NCI-H2081 treated with DMSO at 0.1 percent for 48 hours (cell line): Measurements from ENCODE around the gene CFAP74.
A peak's percentile ranks its signal among the peaks of the same experiment; 100 is the strongest.
"Not testable (repeated sequence)": the region's sequence is repeated elsewhere in the genome, so short reads cannot be mapped to it uniquely, and the experiment has no call there.

ENCODE experiments used
- DNase-seq: peaks from one replicate; lab custom pipeline; 2025; lab: John Stamatoyannopoulos, UW

Gene CFAP74

DNA sequence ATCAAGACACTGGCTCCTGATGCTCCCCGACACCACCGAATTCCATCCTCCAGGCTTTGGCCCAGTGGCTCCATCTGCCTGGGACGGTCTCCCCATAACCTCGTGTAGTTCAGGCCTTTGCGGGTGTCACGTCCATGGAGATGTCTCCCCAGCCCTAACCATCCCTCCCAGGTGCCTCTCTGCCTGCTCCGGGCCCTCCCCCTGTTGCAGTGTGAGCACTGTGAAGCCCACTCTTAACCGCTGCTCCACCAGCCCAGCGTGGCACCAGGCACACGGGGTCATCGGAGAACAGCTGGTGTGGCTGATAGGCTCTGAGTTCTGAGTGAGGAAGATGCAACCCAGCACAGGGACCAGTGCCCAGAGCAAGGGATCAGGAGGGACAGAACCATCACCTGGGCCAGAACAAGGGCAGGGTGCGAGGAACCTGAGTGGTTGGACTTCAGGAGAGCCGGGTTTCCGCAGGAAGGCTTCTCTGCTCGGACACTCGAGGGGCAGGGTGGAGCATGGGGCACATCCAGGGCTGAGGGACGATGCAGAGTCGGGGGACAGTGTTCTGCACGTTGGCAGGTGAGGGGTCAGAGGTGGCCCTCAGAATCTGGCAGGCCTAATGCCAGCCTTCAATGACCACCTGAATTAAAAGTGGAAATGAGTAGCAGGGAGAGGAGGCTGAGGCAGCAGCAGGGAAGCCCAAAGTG, 110.1 kb downstream of the CFAP74 start:
- DNase-seq: no peak

DNA sequence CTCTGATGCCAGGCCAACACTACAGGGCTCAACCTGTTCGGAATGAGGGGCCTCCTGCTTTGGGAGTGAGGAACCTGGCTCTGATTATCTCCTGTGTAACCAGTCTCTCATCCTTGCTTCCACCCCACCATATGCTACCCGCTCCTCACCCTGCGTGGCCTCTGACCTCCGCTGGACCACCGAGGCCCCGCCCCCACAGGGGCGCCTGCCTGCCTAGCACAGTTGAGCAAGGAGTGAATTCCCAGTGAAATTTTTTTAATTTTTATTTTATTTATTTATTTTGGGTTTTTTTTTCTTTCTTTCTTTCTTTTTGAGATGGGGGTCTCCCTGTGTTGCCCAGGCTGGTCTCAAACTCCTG, 110.8 kb downstream of the CFAP74 start:
- DNase-seq: no peak

GRCh38 chr1:1892079-1892762, 111.4 kb downstream of the CFAP74 start:
- DNase-seq: no peak

DNA sequence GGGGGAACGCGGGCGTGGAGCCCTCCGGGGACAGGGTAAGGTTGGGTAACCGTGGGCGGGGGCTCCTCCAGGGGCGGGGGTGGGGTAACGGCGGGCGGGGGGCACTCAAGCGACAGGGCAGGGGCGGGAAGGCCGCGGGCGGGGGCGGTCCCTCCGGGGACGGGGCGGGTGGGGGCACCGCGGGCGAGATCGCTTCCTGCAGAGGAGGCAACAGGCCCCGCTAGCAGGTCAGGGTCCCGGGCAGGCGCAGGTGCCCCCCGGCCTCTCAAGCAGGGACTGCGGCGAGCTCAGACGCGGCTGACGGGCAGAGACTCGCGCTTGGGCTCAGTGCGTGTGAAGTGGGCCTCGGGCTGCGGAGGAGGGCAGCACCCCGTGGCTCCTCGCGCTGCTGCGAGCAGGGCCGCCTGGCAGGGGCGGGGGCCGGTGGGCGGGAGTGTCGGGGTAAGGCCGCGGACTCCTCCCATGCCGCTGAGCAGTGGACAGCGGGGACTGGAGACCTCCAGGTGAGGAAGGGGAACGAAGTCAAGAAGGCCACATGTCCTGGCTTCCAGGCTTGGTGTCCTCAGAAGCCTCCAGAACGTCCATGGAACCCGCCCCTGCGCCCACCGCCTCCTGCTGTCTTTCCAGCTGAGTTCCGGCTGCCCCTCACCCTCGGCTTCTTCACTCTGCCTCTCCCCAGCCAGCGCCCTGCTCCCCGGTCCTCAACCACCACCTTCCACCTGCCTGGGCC, 112.1 kb downstream of the CFAP74 start:
- peak; percentile 23 for DNase-seq

DNA sequence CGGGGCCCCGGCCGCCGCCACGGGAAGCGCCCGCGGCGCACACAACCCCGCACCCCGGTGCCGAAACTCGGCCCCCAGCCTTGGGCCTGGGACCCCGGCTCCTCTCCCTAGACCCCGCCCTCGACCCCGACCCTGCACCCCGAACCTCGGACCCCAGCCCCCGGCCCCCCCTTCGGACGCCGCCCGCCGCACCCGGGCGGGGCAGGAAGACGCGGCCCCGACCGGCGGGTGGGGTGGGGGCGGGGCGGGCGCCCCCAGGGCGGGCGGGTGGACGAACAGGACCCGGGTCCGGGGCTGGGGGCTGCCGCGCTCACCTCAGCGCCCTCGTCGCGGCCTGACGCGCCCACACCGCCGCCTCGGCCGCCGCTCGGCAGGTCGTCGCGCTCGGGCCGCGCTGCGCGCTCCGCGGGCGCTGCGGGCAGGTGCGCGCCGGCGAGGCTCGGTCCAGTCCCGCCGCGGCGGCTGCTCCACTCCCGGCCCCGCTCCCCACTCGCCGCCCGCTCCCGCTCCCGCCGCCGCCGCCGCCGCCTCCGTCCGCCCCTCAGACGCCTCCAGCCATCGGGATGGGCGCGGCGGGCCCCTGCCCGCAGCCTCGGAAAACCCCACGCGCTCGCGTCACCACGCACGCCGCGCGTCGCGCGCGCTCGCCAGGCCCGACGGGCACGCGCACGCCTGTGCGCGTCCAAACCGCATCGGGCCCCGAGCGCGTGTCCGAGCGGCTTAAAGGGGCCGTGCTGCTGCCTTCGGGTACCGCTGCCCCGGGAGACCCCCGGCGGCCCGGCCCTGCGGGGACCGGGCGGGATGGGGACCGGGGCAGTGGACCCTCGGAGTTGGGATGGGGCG, 112.9 kb downstream of the CFAP74 start, which contains the start of gene GNB1:
GNB1 (minus strand) TSS at position 582 of the 843 bp plus-strand sequence. CDS start 65,634 bp downstream, outside the sequence.
- DNase-seq: peak; percentile 25

DNA sequence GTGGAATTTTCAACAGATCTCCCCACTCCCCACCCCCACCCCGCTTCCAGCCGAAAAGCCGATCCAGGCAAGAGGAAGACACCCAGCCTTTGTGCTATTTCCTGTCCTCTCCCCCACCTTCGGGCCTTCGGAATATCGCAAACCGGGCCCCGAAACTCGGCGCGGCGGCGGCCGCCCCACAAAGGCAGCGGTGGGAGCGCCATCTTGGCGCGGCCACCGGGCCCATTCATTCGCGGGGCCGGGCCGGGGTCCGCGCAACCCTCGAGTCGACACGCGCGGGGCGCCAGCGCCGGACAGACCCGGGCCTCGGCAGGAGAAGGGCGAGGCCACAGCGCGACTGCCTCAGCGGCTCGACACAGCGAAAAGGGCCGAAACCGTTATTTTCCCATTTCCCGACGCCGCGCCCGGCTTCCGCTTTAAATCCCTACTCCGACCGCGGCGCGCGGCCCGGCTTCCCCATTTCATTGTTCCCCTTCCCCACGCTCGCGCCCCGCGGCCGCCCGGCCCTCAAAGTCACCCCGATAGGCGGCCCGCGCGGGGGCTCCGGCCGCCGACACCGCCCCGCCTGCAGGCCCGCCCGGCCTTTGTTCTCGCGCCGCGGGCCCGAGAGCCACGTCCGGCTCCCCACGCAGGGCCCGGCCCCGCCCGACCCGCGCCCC, 113.6 kb downstream of the CFAP74 start:
- DNase-seq: no peak

DNA sequence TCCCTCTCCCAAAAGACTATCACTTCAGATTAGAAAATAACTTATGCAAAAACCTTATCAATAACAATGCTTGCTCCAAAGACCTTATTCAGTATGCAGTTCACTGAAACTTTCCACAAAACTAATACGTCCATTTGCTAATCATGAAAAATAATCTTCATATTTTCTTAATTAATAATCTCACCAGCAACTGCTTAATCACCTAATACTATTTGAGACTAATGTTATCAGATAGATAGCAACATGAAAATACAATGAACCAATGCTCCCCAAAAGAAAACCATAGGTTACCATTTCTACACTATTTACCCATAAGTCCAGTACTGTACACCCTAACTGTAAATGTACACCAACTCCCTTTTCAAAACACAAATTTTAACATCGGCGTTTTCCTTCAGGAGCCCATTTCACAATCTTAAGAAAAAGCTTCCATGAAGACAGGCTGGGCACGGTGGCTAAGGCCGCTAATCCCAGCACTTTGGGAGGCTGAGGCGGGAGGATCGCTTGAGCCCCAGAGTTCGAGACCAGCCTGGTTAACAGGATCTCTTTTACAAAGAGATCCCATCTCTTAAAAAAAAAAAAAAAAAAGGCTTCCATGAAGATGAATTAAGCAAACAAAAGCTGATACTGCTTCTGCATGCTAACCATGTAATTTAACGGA, 114.4 kb downstream of the CFAP74 start:
- DNase-seq: no peak

DNA sequence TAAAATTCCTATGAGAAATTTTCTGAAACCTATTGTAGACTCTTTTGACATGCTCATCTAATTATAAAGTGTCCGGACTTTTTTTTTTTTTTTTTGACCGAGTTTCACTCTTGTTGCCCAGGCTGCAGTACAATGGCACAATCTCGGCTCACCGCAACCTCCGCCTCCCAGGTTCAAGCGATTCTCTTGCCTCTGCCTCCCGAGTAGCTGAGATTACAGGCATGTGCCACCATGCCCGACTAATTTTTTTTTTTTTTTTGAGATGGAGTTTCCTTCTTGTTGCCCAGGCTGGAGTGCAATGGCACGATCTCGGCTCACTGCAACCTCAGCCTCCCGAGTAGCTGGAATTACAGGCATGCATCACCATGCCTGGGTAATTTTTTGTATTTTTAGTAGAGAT, 119.7 kb downstream of the CFAP74 start:
- not testable (repeated sequence) for DNase-seq

DNA sequence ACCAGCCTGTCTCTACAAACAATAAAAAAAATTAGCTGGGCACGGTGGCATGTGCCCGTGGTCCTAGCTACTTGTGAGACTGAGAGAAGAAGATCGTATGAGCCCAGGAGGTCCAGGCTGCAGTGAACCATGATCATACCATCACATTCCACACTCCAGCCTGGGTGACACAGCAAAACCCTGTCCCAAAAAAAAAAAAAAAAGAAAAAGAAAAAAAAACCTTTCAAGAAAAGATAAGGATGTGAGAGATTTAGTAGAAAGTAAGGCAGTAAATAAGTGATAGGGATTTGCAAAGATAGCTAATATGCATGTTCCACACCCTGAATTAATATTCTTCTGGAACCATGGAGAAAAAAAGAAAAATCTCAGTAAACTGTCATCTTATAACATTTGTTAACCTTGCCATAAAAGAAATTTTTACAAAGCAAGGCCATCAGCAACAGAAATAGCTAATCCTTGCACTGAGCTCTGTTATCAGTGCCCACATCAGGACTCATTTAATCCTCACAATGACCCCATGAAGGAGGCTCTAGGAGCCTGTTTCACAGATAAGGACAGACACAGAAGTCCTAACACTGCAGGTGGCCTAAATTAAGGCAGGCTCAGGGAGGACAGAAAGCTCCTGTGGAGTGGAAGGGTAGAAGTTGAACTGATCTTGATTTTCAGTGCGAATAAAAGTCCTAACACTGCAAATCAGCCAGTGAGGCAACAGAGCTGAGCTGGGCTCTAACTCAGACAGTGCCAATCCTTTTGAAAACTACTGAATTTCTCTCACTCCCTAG, 120.3 kb downstream of the CFAP74 start:
- DNase-seq: no peak

DNA sequence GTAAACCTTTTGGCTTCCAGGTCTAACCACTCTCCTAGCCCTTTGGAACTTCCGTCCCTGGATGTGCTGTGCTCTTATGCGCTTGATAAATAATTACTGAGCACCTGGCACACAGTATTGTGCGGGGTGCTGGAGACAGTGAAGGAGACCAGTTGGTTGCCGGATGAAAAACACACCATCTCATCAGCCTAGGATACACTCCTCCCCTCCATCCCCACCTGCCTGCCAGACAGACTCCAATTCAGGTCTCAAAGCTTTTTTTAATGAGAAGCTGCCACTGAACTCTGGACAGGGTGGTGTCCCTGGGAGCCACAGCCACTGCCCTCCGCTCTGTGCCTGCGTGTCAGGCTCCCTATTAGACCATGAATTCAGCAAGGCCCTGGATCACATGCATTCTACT, 121.9 kb downstream of the CFAP74 start:
- DNase-seq: no peak

GRCh38 chr1:1880617-1881312, 122.8 kb downstream of the CFAP74 start:
- no peak for DNase-seq

- DNase-seq: no peak
Observed at GRCh38 chr1:1879942-1880341, 123.6 kb downstream of the CFAP74 start.

DNA sequence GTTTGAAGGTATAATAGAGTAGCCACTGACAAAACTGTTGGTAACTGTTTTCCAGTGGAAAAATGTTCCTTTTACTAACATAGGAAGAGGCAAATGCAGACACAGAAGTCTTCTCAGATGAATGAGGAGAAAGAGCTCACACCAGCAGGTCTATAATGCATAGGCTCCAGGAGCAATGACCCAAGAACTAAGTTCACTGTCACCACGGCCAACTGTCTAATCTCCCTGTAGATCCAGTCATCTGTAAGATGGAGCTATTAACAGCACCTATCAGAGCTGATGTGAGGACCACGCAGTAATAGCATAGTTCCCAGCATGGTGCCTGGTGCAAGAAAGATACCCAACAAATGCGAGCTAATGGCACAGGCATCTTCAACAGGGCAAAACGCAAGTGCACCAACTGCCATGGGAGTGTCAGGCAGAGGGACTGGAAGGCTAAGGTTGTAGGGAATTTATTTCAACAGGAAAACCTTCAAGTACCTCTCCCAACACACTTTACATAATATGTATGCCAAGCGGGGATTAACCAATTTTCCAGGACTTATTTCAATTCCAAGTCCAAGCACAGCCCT, 125.6 kb downstream of the CFAP74 start:
- DNase-seq: no peak

DNA sequence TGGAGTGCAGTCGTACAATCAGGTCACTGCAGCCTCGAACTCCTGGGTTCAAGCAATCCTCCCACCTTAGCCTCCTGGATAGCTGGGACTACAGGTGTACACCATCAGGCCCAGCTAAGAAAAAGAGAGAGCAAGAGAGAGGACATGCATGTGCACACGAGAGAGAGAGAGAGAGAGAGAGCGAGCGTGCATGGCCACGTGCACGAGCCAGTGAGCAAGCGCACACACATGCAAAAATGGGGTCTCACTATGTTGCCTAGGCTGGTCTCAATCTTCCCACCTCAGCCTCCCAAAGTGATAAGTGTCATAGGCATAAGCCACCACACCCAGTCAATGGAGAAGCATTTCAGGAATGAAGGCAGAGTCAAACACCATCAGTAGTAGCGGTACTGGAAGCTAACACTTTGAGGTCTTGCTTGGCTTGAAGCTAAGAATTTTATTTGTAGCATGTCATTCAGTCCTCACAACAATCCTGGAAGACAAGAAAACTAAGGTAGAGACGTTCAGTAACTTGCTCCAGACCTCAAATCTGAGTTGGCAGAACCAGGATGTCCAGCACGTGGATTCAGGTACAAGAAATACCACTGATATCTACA, 127.2 kb downstream of the CFAP74 start:
- no peak for DNase-seq

- no peak for DNase-seq
Observed at GRCh38 chr1:1875932-1876331, 127.7 kb downstream of the CFAP74 start.

DNA sequence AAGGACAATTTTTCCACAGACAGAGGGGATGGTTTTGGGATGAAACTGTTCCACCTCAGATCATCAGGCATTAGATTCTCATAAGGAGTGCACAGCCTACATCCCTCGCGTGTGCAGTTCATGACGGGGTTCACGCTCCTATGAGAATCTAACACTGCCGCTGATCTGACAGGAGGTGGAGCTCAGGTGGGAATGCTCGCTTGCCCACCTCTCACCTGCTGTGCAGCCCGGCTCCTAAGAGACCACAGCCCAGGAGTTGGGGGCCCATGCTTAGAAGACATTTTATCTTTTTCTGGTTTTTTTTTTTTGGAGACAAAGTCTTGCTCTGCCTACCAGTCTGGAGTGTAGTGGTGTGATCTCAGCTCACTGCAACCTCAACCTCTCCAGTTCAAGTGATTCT, 128.7 kb downstream of the CFAP74 start:
- no peak for DNase-seq

- DNase-seq: no peak
Observed at GRCh38 chr1:1873186-1873585, 130.4 kb downstream of the CFAP74 start.

DNA sequence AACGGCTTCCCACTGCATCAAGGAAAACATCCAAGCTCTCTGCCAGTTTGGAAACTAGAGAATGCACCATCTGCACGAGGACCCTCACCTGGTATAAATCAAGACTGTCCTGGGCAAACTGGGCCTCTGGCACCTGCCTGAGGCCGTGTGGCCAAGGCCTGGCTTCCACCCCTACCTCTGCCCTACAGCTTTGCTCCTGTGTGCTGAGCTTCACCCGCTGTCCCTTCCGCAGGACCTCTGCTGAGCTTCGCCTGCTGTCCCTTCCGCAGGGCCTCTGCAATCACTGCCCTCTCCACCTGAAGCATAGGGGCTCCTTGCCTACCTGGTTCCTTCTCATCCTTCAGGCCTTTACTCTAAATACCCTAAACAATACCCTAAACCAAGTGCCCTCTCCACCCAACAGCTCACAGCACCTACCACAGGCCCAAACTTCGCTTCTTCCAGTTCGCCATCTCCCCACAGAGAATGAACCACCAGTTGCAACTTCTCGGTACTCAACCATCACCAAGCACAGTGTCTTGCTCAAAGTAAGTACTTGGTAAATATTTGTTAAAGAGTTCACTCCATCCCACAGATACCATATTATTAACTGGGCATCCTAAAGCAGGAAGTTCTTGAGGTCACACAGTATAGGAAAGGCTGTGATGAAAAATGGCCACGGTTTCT, 131.1 kb downstream of the CFAP74 start:
- DNase-seq: no peak
